HCT116 (cell line): Measurements from ENCODE around the gene KLRC3. TPM values are rescaled to one million over a fixed set of nuclear protein-coding genes. Genes with fewer than 3 reads are reported as not detected.

Experiments
- ATAC-seq: fragments of 200-7000 bp; cut with Tn5 transposase; 2 replicates; pipeline ENCODE4 v1.9.1; 2020; ENCODE audit warnings: mild to moderate bottlenecking, moderate library complexity
- BruUV-seq: library from RNA; stranded (reverse); fragments of 400-500 nt; replicated peaks from 2 replicates; lab custom pipeline; 2021; lab: Mats Ljungman, UMichigan
- CTCF ChIA-PET: fragments of 300-600 bp; sonication (Branson Sonifier 250); formaldehyde crosslinking; loops from one replicate; lab custom pipeline; 2021; ENCODE audit warnings: antibody characterized with exemption; lab: Charles Lee
- POLR2A ChIA-PET: fragments of 300-600, 350-600 bp; sonication (Branson Sonifier 250); formaldehyde crosslinking; loops from one replicate; lab custom pipeline; 2021; ENCODE audit warnings: antibody characterized with exemption; lab: Charles Lee
- RAD21 ChIA-PET, 2 experiments: fragments of 300-600 bp; sonication (Branson Sonifier 250); formaldehyde crosslinking; loops; one replicate each; lab custom pipeline; 2023; ENCODE audit warnings: low total read pairs in 2 of 2; ENCODE audit not compliant: uncharacterized antibody in 2 of 2, unreplicated experiment in 2 of 2, low non-redundant PET in 1 of 2; lab: Charles Lee
- DNase-seq: peaks from one replicate; pipeline ENCODE4 v3.0.0-alpha.2; 2010; ENCODE audit warnings: low read depth, low spot score
- H2AFZ ChIP-seq: fragments of 200-600 bp; shearing (Covaris generic), sonication (generic); 2 replicates; pipeline ENCODE4 v1.6.1; 2017; ENCODE audit warnings: low read depth, mixed run types, mixed read lengths, antibody characterized with exemption, low read length; ENCODE audit not compliant: poor library complexity, severe bottlenecking
- H3K27ac ChIP-seq: 2 replicates; pipeline ENCODE4 v1.5.1; 2012; ENCODE audit warnings: low read depth, low read length
- H3K27me3 ChIP-seq: fragments of 200-600 bp; sonication (generic); 2 replicates; pipeline ENCODE4 v1.6.1; 2016; ENCODE audit warnings: mixed run types, low read length, mixed read lengths; ENCODE audit not compliant: insufficient read depth
- H3K36me3 ChIP-seq, 2 experiments: fragments of 200-500 bp in 1 of 2; fragments of 200-600 bp in 1 of 2; sonication (Bioruptor generic) in 1 of 2; sonication (generic) in 1 of 2; 2 replicates each; pipeline versions ENCODE4 v1.5.1 to v1.6.1; 2014 to 2016; ENCODE audit warnings: low read length in 2 of 2, inconsistent platforms in 1 of 2, mixed read lengths in 1 of 2, mixed run types in 1 of 2; ENCODE audit not compliant: insufficient read depth in 2 of 2, control insufficient read depth in 1 of 2
- H3K4me1 ChIP-seq, 2 experiments: fragments of 200-600 bp in 1 of 2; sonication (generic) in 1 of 2; 2 replicates each; pipeline versions ENCODE4 v1.5.1 to v1.6.1; 2012 to 2017; ENCODE audit warnings: low read length in 2 of 2, inconsistent platforms in 1 of 2, mild to moderate bottlenecking in 1 of 2, mixed read lengths in 1 of 2, mixed run types in 1 of 2, moderate library complexity in 1 of 2; ENCODE audit not compliant: insufficient read depth in 2 of 2, control insufficient read depth in 1 of 2
- H3K4me2 ChIP-seq: fragments of 200-600 bp; sonication (generic); 2 replicates; pipeline ENCODE4 v1.6.1; 2017; ENCODE audit warnings: mixed run types, low read length, mixed read lengths
- H3K4me3 ChIP-seq, 2 experiments: fragments of 200-600 bp in 1 of 2; sonication (generic) in 1 of 2; replicated peaks in 1 of 2; 2 replicates each; pipeline ENCODE4 v1.5.1; 2011 to 2016; ENCODE audit warnings: low read length in 2 of 2, control low read depth in 1 of 2, low read depth in 1 of 2, mild to moderate bottlenecking in 1 of 2, mixed read lengths in 1 of 2, mixed run types in 1 of 2
- H3K79me2 ChIP-seq: fragments of 200-600 bp; sonication (generic); 2 replicates; pipeline ENCODE4 v1.6.1; 2017; ENCODE audit warnings: mild to moderate bottlenecking, mixed run types, low read length, moderate library complexity, mixed read lengths; ENCODE audit not compliant: insufficient read depth
- H3K9ac ChIP-seq: fragments of 200-600 bp; sonication (generic); 2 replicates; pipeline ENCODE4 v1.6.1; 2016; ENCODE audit warnings: low read length, mixed read lengths
- H3K9me2 ChIP-seq: fragments of 200-600 bp; sonication (generic), shearing (Covaris generic); 2 replicates; pipeline ENCODE4 v1.6.1; 2017; ENCODE audit warnings: mixed run types, mild to moderate bottlenecking, moderate library complexity; ENCODE audit not compliant: insufficient read depth
- H3K9me3 ChIP-seq, 2 experiments: fragments of 200-500 bp in 1 of 2; fragments of 200-600 bp in 1 of 2; sonication (Bioruptor generic) in 1 of 2; sonication (generic) in 1 of 2; 2 replicates each; pipeline ENCODE4 v1.6.1; 2014 to 2017; ENCODE audit warnings: low read length in 2 of 2, mixed read lengths in 2 of 2, inconsistent platforms in 1 of 2, low read depth in 1 of 2, mild to moderate bottlenecking in 1 of 2, mixed run types in 1 of 2, moderate library complexity in 1 of 2; ENCODE audit not compliant: control insufficient read depth in 1 of 2, insufficient read depth in 1 of 2
- H4K20me1 ChIP-seq: fragments of 200-600 bp; sonication (generic), shearing (Covaris generic); 2 replicates; pipeline ENCODE4 v1.6.1; 2017; ENCODE audit warnings: mixed run types, mild to moderate bottlenecking, moderate library complexity; ENCODE audit not compliant: insufficient read depth
- CBX3 ChIP-seq: IDR thresholded peaks from 2 replicates; pipeline ENCODE4 v1.6.1; 2012; ENCODE audit warnings: low read depth
- CEBPB ChIP-seq: IDR thresholded peaks from 2 replicates; pipeline ENCODE4 v1.6.1; 2012; ENCODE audit warnings: low read depth
- EGR1 ChIP-seq: IDR thresholded peaks from 2 replicates; pipeline ENCODE4 v1.6.1; 2012; ENCODE audit warnings: low read depth
- ELF1 ChIP-seq: IDR thresholded peaks from 2 replicates; pipeline ENCODE4 v1.6.1; 2012; ENCODE audit warnings: low read depth, borderline replicate concordance
- EZH2phosphoT487 ChIP-seq: fragments of 200-600 bp; IDR thresholded peaks from 2 replicates; pipeline ENCODE4 v1.6.1; 2018; ENCODE audit warnings: antibody characterized with exemption, borderline replicate concordance
- FOSL1 ChIP-seq: IDR thresholded peaks from 2 replicates; pipeline ENCODE4 v1.6.1; 2012; ENCODE audit warnings: low read depth
- JUND ChIP-seq: IDR thresholded peaks from 2 replicates; pipeline ENCODE4 v1.6.1; 2012
- POLR2AphosphoS5 ChIP-seq: IDR thresholded peaks from 2 replicates; pipeline ENCODE4 v1.6.1; 2011; ENCODE audit warnings: mild to moderate bottlenecking, low read depth, low read length, moderate library complexity
- RAD21 ChIP-seq: IDR thresholded peaks from 2 replicates; pipeline ENCODE4 v1.6.1; 2012; ENCODE audit warnings: low read depth, mild to moderate bottlenecking
- SP1 ChIP-seq: IDR thresholded peaks from 2 replicates; pipeline ENCODE4 v1.6.1; 2012; ENCODE audit warnings: low read depth
- TCF7L2 ChIP-seq: IDR thresholded peaks from 2 replicates; pipeline ENCODE4 v1.7.0; 2011; ENCODE audit warnings: borderline replicate concordance, inconsistent platforms; ENCODE audit not compliant: insufficient read depth, insufficient read length; ENCODE audit errors: extremely low read depth
- YY1 ChIP-seq: IDR thresholded peaks from 2 replicates; pipeline ENCODE4 v1.6.1; 2011; ENCODE audit warnings: low read length, low read depth, moderate library complexity, mild to moderate bottlenecking; ENCODE audit not compliant: insufficient replicate concordance; ENCODE audit errors: extremely low read depth
- ZFX ChIP-seq: fragments of 450-650 bp; IDR thresholded peaks from 2 replicates; pipeline ENCODE4 v1.6.1; 2017
- ZNF274 ChIP-seq: fragments of 200-500 bp; sonication (Bioruptor generic); IDR thresholded peaks from 2 replicates; pipeline ENCODE4 v1.6.1; 2014; ENCODE audit warnings: mild to moderate bottlenecking, low read depth, low read length, inconsistent platforms
- intact Hi-C: fragments of 100-400 bp; cut with micrococcal nuclease; formaldehyde crosslinking; loops from 2 replicates; pipeline ENCODE4 v1.10.0; 2022
- total RNA-seq: library from RNA; stranded (reverse); gene quantifications from one replicate; pipeline ENCODE4 v1.2.1, GENCODE V29; 2021; ENCODE audit not compliant: unreplicated experiment
- TF ChIP-seq, protein P1 (sequence below): IDR thresholded peaks from 2 replicates; pipeline ENCODE4 v1.6.1; 2012
- TF ChIP-seq, protein P2 (sequence below), 3 experiments: fragments of 200-600 bp in 1 of 3; sonication (generic) in 1 of 3; IDR thresholded peaks in 2 of 3; conservative IDR thresholded peaks in 1 of 3; 2 replicates each; pipeline ENCODE4 v1.5.1; 2012 to 2017; ENCODE audit warnings: low read depth in 2 of 3, low read length in 2 of 3, antibody characterized with exemption in 1 of 3, borderline replicate concordance in 1 of 3, control low read depth in 1 of 3, mild to moderate bottlenecking in 1 of 3, mixed read lengths in 1 of 3, mixed run types in 1 of 3, moderate library complexity in 1 of 3; ENCODE audit not compliant: insufficient read depth in 1 of 3

Gene KLRC3
- total RNA-seq, 1 experiment from 2014 or later, result 1.8 TPM

DNA sequence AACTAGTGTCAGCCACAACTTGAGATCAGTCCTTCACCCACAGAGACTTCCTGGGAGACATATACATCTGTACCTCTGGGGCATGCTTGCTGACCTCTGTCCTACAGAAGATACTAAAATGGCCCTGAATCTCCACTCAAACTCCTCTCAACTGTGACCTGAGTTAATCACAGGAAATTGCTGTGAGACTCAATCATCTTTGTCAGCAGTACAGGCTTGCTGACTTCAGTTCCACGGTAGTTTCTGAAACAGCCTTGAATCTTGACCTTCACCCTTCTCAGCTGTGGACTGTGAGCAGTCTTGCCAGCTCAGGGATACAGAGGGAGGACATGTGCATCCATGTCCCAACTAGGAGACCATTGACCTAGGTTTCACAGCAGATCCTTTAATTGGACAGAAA is 34.1 kb upstream of the KLRC3 start:
- Histone ChIP-seq H3K27ac (no peak overlapping the region), H3K79me2 (no peaks in the 10 kb centered on the region), H3K9me2 (no peaks in the 10 kb centered on the region), H2AFZ (no peak overlapping the region), H3K27me3 (no peaks in the 10 kb centered on the region), H3K9me3 (0 out of 4 replicates have a peak, but pooled peaks cover 4 to 6% of the 10 kb centered on the region in 2 experiments), H3K4me1 (no peaks in the 10 kb centered on the region), H3K4me3 (no peak overlapping the region), H3K36me3 (no peaks in the 10 kb centered on the region), H4K20me1 (no peaks in the 10 kb centered on the region), H3K4me2 (no peak overlapping the region), H3K9ac (no peak overlapping the region)
- ATAC-seq, result no peak
- ChIA-PET POLR2A (no interaction called here), RAD21 (no interaction called here), CTCF (no interaction called here)
- TF ChIP-seq EZH2phosphoT487 (no peak), RAD21 (no peak), CEBPB (no peak), CBX3 (no peak), FOSL1 (no peak), TCF7L2 (no peak), SP1 (no peak), POLR2AphosphoS5 (no peak), JUND (no peak), YY1 (no peak), ELF1 (no peak), ZFX (no peak), ZNF274 (no peak), EGR1 (no peak)
- TF ChIP-seq, protein P1, sequence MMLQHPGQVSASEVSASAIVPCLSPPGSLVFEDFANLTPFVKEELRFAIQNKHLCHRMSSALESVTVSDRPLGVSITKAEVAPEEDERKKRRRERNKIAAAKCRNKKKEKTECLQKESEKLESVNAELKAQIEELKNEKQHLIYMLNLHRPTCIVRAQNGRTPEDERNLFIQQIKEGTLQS, result no peak
- TF ChIP-seq, protein P2, sequence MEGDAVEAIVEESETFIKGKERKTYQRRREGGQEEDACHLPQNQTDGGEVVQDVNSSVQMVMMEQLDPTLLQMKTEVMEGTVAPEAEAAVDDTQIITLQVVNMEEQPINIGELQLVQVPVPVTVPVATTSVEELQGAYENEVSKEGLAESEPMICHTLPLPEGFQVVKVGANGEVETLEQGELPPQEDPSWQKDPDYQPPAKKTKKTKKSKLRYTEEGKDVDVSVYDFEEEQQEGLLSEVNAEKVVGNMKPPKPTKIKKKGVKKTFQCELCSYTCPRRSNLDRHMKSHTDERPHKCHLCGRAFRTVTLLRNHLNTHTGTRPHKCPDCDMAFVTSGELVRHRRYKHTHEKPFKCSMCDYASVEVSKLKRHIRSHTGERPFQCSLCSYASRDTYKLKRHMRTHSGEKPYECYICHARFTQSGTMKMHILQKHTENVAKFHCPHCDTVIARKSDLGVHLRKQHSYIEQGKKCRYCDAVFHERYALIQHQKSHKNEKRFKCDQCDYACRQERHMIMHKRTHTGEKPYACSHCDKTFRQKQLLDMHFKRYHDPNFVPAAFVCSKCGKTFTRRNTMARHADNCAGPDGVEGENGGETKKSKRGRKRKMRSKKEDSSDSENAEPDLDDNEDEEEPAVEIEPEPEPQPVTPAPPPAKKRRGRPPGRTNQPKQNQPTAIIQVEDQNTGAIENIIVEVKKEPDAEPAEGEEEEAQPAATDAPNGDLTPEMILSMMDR (IDR thresholded peaks at IDR 0.05 in 2 of 3, conservative IDR thresholded peaks at IDR 0.05 in 1 of 3; ENCODE audit: borderline replicate concordance in 1 of 3, insufficient read depth in 1 of 3, low read depth in 2 of 3, low read length in 2 of 3), result no peak
- no TSS peak for BruUV-seq
- no peak for DNase-seq
- intact Hi-C loops, result loop anchor here (10.0 kb wide), 1 partner anchor 50 kb away; the partner anchor contains the start of gene KLRC4
